HG02763 (cell line): Measurements from ENCODE around the gene SRMS.

Experiments
- ATAC-seq: cut with Tn5 transposase; IDR thresholded peaks from one replicate; pipeline ENCODE4 v1.9.1; 2021; ENCODE audit warnings: mild to moderate bottlenecking, moderate library complexity; ENCODE audit not compliant: unreplicated experiment

The SRMS gene

GRCh38 chr20:63553933-63554290, 6.4 kb upstream of the SRMS start, which contains the start of gene FNDC11:
TSS of gene FNDC11 (plus strand) at chr20:63554159. CDS start at chr20:63555664, 1,505 bp downstream.
- ATAC-seq, result peak; percentile 17

- peak; percentile 59 for ATAC-seq
These were observed 5.8 kb upstream of the SRMS start for GRCh38 chr20:63553251-63553932.

GRCh38 chr20:63552481-63553249, 5.1 kb upstream of the SRMS start:
- peak; percentile 24 for ATAC-seq

- no peak for ATAC-seq
These were observed 3.5 kb upstream of the SRMS start for GRCh38 chr20:63551068-63551467.

- ATAC-seq, result no peak
These were observed 2.2 kb upstream of the SRMS start for GRCh38 chr20:63549679-63550282.

- no peak for ATAC-seq
These were observed 1.5 kb upstream of the SRMS start for GRCh38 chr20:63549019-63549418.

- ATAC-seq, result no peak
These were observed 993 bp upstream of the SRMS start for GRCh38 chr20:63548542-63548941.

- ATAC-seq, result no peak
These were observed 409 bp downstream of the SRMS start for GRCh38 chr20:63546956-63547724.

- no peak for ATAC-seq
These were observed 1.1 kb downstream of the SRMS start for GRCh38 chr20:63546256-63546955.

GRCh38 chr20:63545814-63546213, 1.7 kb downstream of the SRMS start:
- no peak for ATAC-seq

GRCh38 chr20:63544958-63545516, 2.5 kb downstream of the SRMS start:
- no peak for ATAC-seq

GRCh38 chr20:63544241-63544957, 3.1 kb downstream of the SRMS start:
- ATAC-seq, result no peak

GRCh38 chr20:63543733-63544132, 3.8 kb downstream of the SRMS start:
- no peak for ATAC-seq

GRCh38 chr20:63543131-63543530, 4.4 kb downstream of the SRMS start:
- ATAC-seq, result no peak

- no peak for ATAC-seq
These were observed 4.9 kb downstream of the SRMS start for GRCh38 chr20:63542696-63543095.

- ATAC-seq, result no peak
These were observed 5.5 kb downstream of the SRMS start for GRCh38 chr20:63542031-63542559.

GRCh38 chr20:63541371-63541770, 6.2 kb downstream of the SRMS start:
- no peak for ATAC-seq

GRCh38 chr20:63540417-63541186, 6.9 kb downstream of the SRMS start:
- no peak for ATAC-seq
